HCT116 (cell line): ENCODE data around the gene RPLP2. TPM values are rescaled to one million over a fixed set of nuclear protein-coding genes. Genes with fewer than 3 reads are reported as not detected.

Experiments
- ATAC-seq: fragments of 200-7000 bp; cut with Tn5 transposase; 2 replicates; pipeline ENCODE4 v1.9.1; 2020; ENCODE audit warnings: mild to moderate bottlenecking, moderate library complexity
- BruUV-seq: library from RNA; stranded (reverse); fragments of 400-500 nt; replicated peaks from 2 replicates; lab custom pipeline; 2021; lab: Mats Ljungman, UMichigan
- CTCF ChIA-PET: fragments of 300-600 bp; sonication (Branson Sonifier 250); formaldehyde crosslinking; loops from one replicate; lab custom pipeline; 2021; ENCODE audit warnings: antibody characterized with exemption; lab: Charles Lee
- POLR2A ChIA-PET: fragments of 300-600, 350-600 bp; sonication (Branson Sonifier 250); formaldehyde crosslinking; loops from one replicate; lab custom pipeline; 2021; ENCODE audit warnings: antibody characterized with exemption; lab: Charles Lee
- RAD21 ChIA-PET, 2 experiments: fragments of 300-600 bp; sonication (Branson Sonifier 250); formaldehyde crosslinking; loops; one replicate each; lab custom pipeline; 2023; ENCODE audit warnings: low total read pairs in 2 of 2; ENCODE audit not compliant: uncharacterized antibody in 2 of 2, unreplicated experiment in 2 of 2, low non-redundant PET in 1 of 2; lab: Charles Lee
- DNase-seq: peaks from one replicate; pipeline ENCODE4 v3.0.0-alpha.2; 2010; ENCODE audit warnings: low read depth, low spot score
- H2AFZ ChIP-seq: fragments of 200-600 bp; shearing (Covaris generic), sonication (generic); 2 replicates; pipeline ENCODE4 v1.6.1; 2017; ENCODE audit warnings: low read depth, mixed run types, mixed read lengths, antibody characterized with exemption, low read length; ENCODE audit not compliant: poor library complexity, severe bottlenecking
- H3K27ac ChIP-seq: 2 replicates; pipeline ENCODE4 v1.5.1; 2012; ENCODE audit warnings: low read depth, low read length
- H3K27me3 ChIP-seq: fragments of 200-600 bp; sonication (generic); 2 replicates; pipeline ENCODE4 v1.6.1; 2016; ENCODE audit warnings: mixed run types, low read length, mixed read lengths; ENCODE audit not compliant: insufficient read depth
- H3K36me3 ChIP-seq, 2 experiments: fragments of 200-500 bp in 1 of 2; fragments of 200-600 bp in 1 of 2; sonication (Bioruptor generic) in 1 of 2; sonication (generic) in 1 of 2; 2 replicates each; pipeline versions ENCODE4 v1.5.1 to v1.6.1; 2014 to 2016; ENCODE audit warnings: low read length in 2 of 2, inconsistent platforms in 1 of 2, mixed read lengths in 1 of 2, mixed run types in 1 of 2; ENCODE audit not compliant: insufficient read depth in 2 of 2, control insufficient read depth in 1 of 2
- H3K4me1 ChIP-seq, 2 experiments: fragments of 200-600 bp in 1 of 2; sonication (generic) in 1 of 2; 2 replicates each; pipeline versions ENCODE4 v1.5.1 to v1.6.1; 2012 to 2017; ENCODE audit warnings: low read length in 2 of 2, inconsistent platforms in 1 of 2, mild to moderate bottlenecking in 1 of 2, mixed read lengths in 1 of 2, mixed run types in 1 of 2, moderate library complexity in 1 of 2; ENCODE audit not compliant: insufficient read depth in 2 of 2, control insufficient read depth in 1 of 2
- H3K4me2 ChIP-seq: fragments of 200-600 bp; sonication (generic); 2 replicates; pipeline ENCODE4 v1.6.1; 2017; ENCODE audit warnings: mixed run types, low read length, mixed read lengths
- H3K4me3 ChIP-seq, 2 experiments: fragments of 200-600 bp in 1 of 2; sonication (generic) in 1 of 2; replicated peaks in 1 of 2; 2 replicates each; pipeline ENCODE4 v1.5.1; 2011 to 2016; ENCODE audit warnings: low read length in 2 of 2, control low read depth in 1 of 2, low read depth in 1 of 2, mild to moderate bottlenecking in 1 of 2, mixed read lengths in 1 of 2, mixed run types in 1 of 2
- H3K79me2 ChIP-seq: fragments of 200-600 bp; sonication (generic); 2 replicates; pipeline ENCODE4 v1.6.1; 2017; ENCODE audit warnings: mild to moderate bottlenecking, mixed run types, low read length, moderate library complexity, mixed read lengths; ENCODE audit not compliant: insufficient read depth
- H3K9ac ChIP-seq: fragments of 200-600 bp; sonication (generic); 2 replicates; pipeline ENCODE4 v1.6.1; 2016; ENCODE audit warnings: low read length, mixed read lengths
- H3K9me2 ChIP-seq: fragments of 200-600 bp; sonication (generic), shearing (Covaris generic); 2 replicates; pipeline ENCODE4 v1.6.1; 2017; ENCODE audit warnings: mixed run types, mild to moderate bottlenecking, moderate library complexity; ENCODE audit not compliant: insufficient read depth
- H3K9me3 ChIP-seq, 2 experiments: fragments of 200-500 bp in 1 of 2; fragments of 200-600 bp in 1 of 2; sonication (Bioruptor generic) in 1 of 2; sonication (generic) in 1 of 2; 2 replicates each; pipeline ENCODE4 v1.6.1; 2014 to 2017; ENCODE audit warnings: low read length in 2 of 2, mixed read lengths in 2 of 2, inconsistent platforms in 1 of 2, low read depth in 1 of 2, mild to moderate bottlenecking in 1 of 2, mixed run types in 1 of 2, moderate library complexity in 1 of 2; ENCODE audit not compliant: control insufficient read depth in 1 of 2, insufficient read depth in 1 of 2
- H4K20me1 ChIP-seq: fragments of 200-600 bp; sonication (generic), shearing (Covaris generic); 2 replicates; pipeline ENCODE4 v1.6.1; 2017; ENCODE audit warnings: mixed run types, mild to moderate bottlenecking, moderate library complexity; ENCODE audit not compliant: insufficient read depth
- EZH2 ChIP-seq: fragments of 200-600 bp; sonication (generic); IDR thresholded peaks from 2 replicates; pipeline ENCODE4 v1.6.1; 2017; ENCODE audit warnings: antibody characterized with exemption, mixed run types
- FOSL1 ChIP-seq: IDR thresholded peaks from 2 replicates; pipeline ENCODE4 v1.6.1; 2012; ENCODE audit warnings: low read depth
- POLR2AphosphoS5 ChIP-seq: IDR thresholded peaks from 2 replicates; pipeline ENCODE4 v1.6.1; 2011; ENCODE audit warnings: mild to moderate bottlenecking, low read depth, low read length, moderate library complexity
- REST ChIP-seq: IDR thresholded peaks from 2 replicates; pipeline ENCODE4 v1.6.1; 2012; ENCODE audit warnings: low read depth
- ZFX ChIP-seq: fragments of 450-650 bp; IDR thresholded peaks from 2 replicates; pipeline ENCODE4 v1.6.1; 2017
- intact Hi-C: fragments of 100-400 bp; cut with micrococcal nuclease; formaldehyde crosslinking; loops from 2 replicates; pipeline ENCODE4 v1.10.0; 2022
- total RNA-seq: library from RNA; stranded (reverse); gene quantifications from one replicate; pipeline ENCODE4 v1.2.1, GENCODE V29; 2021; ENCODE audit not compliant: unreplicated experiment

RPLP2 gene
- total RNA-seq, 1 experiment from 2014 or later: 3,615 TPM

DNA sequence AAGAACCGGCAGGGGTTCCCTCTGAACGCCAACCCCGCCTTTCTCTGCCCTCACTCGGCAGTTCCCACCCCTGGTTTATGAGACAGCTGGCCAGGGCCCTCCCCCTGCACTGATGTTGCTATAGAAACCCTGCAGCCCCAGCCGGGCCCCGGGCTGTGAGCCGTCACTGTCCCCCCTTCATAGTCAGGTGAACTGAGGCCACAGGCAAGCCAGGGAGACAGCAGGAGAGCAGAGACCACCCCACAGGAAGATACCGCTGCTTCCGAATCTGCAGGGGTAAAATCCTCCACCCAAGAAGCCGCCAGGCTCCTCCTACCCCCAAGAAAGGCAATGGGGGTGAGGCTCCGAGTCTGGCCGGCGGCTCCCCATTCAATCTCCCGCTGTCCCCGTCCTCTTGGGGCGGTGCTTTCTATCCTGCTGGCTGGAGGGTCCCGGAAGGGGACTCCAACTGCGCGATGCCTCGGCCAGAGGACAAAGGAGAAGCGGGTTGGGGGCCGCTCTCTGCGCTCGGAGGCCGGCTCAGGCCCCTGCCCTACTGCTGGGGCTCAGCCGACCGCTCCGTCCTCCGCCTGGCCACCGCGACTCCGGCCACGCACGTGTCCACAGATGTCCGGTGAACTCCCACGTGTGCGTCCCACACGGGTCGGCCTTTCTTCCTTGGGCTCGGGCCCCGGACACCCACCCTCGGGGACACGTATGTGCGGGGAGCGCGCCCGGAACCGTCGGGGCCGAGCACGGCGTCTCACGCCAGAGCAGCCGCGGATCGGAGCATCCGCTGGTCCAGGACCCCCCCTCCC is 12.3 kb upstream of the RPLP2 start:
- intact Hi-C loops: no loop called here
- no peaks in the 10 kb centered on the region for H4K20me1 ChIP-seq
- ATAC-seq (peak; percentile 49), DNase-seq (no peak)
- peak overlapping the region; percentile 94 for H3K9ac ChIP-seq
- H3K4me3 ChIP-seq: peak overlapping the region; percentile 86 to 92
- no peaks in the 10 kb centered on the region for H3K27me3 ChIP-seq
- H3K27ac ChIP-seq: peak overlapping the region; percentile 91
- peaks cover 16 to 42% of the 10 kb centered on the region in 2 experiments for H3K4me1 ChIP-seq
- H3K79me2 ChIP-seq: peaks cover 29% of the 10 kb centered on the region
- peak overlapping the region; percentile 97 for H3K4me2 ChIP-seq
- H2AFZ ChIP-seq: no peak overlapping the region
- H3K9me3 ChIP-seq: no peaks in the 10 kb centered on the region
- no peak for TF ChIP-seq EZH2
- TF ChIP-seq ZFX: peak; percentile 53; the same call in 1 of the 2 replicates
- no peak for TF ChIP-seq FOSL1
- peak; percentile 21; the same call in 1 of the 2 replicates for TF ChIP-seq POLR2AphosphoS5
- TF ChIP-seq REST: no peak
- ChIA-PET POLR2A (interaction anchor here (0.9 to 2.9 kb wide), 2 partner anchors 10 to 19 kb away, joined by 4 to 25 read pairs; partner anchors contain the start of gene RPLP2), CTCF (interaction anchor here (1.7 kb wide), 1 partner anchor 14 kb away, joined by 6 read pairs; no protein-coding TSS in a partner anchor), RAD21 (no interaction called here)
- no peaks in the 10 kb centered on the region for H3K9me2 ChIP-seq
- BruUV-seq: no TSS peak
- peaks cover 0 to 11% of the 10 kb centered on the region in 2 experiments; a peak in 1 of 4 replicates for H3K36me3 ChIP-seq
